Tibial nerve (tissue), 4 donors: ENCODE measurements around the gene CCDC177.

Experiments used
- CTCF ChIP-seq, 5 experiments: fragments of 200-600 bp in 3 of 5; fragments of 450-650 bp in 2 of 5; sonication (generic) in 3 of 5; IDR thresholded peaks; one replicate each; pipeline ENCODE4 v1.5.1; 2016 to 2019; ENCODE audit warnings: antibody characterized with exemption in 5 of 5, mild to moderate bottlenecking in 3 of 5, moderate library complexity in 2 of 5
- EP300 ChIP-seq, 2 donors: sonication (generic); formaldehyde crosslinking; IDR thresholded peaks; one replicate each; pipeline ENCODE4 v1.6.1; 2017; ENCODE audit warnings: antibody characterized with exemption in 2 of 2, mild to moderate bottlenecking in 1 of 2
- POLR2A ChIP-seq, 2 donors: fragments of 450-650 bp; IDR thresholded peaks; one replicate each; pipeline ENCODE4 v1.6.1; 2017; ENCODE audit warnings: antibody characterized with exemption in 2 of 2, mild to moderate bottlenecking in 2 of 2, moderate library complexity in 2 of 2

GRCh38 chr14:69559581-69560011 is 15.1 kb downstream of the CCDC177 start:
- TF ChIP-seq CTCF (IDR thresholded peaks at IDR 0.05) (no peak), POLR2A (IDR thresholded peaks at IDR 0.05) (no peak), EP300 (IDR thresholded peaks at IDR 0.05) (no peak)
